Stimulated activated CD4-positive, alpha-beta T cell treated with anti-CD3 and anti-CD28 coated beads, Interleukin-15, amount 100 ng/mL, for 48 hours (primary cell): Measurements from ENCODE around the gene ARHGAP26.

Experiments used
- DNase-seq, 2 donors: peaks; one replicate each; pipeline ENCODE4 v3.0.0-alpha.2; 2020; ENCODE audit warnings: low read depth in 2 of 2

The ARHGAP26 gene

GRCh38 chr5:143161885-143162540, 391.8 kb downstream of the ARHGAP26 start:
- no peak for DNase-seq

DNA sequence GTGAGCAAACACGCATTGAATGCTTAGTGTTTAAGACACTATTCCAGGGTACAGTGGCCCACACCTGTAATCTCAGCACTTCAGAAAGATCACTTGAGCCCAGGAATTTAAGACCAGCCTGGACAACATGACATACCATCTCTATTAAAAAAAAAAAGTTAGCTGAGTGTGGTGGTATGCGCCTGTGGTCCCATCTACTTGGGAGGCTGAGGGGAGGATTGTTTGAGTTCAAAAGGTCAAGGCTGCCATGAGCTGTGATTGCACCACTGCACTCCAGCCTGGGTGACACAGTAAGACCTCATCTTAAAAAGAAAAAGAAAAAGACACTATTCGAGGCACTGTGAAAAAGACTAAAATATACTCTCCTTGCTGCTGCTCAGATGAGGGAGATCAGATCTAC, 392.6 kb downstream of the ARHGAP26 start:
- no peak for DNase-seq

- DNase-seq: no peak
Observed at GRCh38 chr5:143164557-143164956, 394.4 kb downstream of the ARHGAP26 start.

DNA sequence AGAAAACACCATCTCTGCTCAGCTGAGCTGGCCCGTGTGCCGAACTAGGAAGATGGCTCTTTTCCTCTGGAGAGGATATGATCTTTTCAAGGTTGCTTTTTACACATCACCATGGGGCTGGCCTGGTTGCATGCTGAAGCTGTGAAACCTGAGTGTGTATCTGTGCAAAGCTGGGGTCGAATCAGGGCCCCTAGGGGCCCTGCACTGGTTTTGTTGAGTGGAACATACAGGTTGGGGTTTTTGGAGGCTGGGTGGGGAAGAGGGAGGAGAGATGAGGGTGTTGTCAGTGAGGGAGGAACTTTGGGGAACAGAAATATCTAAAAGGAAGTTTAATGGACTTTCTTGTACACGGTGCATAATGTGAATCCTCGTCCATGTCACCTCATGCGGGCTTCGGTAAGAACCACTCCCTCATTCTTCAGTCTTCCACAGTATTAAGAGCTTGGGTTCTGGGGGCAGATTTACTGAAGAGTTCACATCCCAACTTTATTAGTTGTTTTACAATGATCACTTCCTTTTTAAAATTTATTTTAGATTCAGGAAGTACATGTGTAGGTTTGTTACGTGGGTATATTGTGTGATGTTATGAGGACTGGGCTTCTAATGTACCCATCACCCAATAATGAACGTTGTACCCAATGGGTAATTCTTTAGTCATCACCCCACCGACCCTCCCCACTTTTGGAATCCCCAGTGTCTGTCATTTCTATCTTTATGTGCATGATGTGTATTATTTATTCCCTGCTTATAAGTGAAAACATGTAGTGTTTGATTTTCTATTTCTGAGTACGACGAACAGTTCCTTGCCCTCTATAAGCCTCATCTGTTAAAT, 395.1 kb downstream of the ARHGAP26 start:
- DNase-seq: no peak

DNA sequence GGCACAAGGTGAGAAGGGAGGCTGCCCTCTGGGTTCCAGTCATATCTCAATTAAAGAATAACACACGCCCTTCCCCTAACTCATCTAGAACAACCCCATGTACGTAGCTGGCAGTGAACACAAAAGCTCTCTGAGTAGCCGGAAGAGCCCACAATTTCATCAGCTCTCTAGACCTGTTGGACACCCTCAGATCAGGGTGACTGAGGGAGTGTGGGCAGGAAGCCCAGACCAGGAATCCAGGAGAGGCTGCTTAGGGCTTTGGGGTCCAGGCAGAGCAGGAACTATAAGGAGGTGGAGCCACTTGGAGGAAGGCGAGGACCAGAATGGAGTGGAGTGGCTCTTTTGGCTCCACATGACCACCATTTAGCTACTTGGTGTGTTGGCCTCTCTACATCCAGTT, 395.9 kb downstream of the ARHGAP26 start:
- no peak for DNase-seq

- no peak for DNase-seq
Observed at GRCh38 chr5:143166661-143167420, 396.7 kb downstream of the ARHGAP26 start.

GRCh38 chr5:143168171-143168741, 398.1 kb downstream of the ARHGAP26 start:
- no peak for DNase-seq

- no peak for DNase-seq
Observed at GRCh38 chr5:143168921-143169810, 399.0 kb downstream of the ARHGAP26 start.

DNA sequence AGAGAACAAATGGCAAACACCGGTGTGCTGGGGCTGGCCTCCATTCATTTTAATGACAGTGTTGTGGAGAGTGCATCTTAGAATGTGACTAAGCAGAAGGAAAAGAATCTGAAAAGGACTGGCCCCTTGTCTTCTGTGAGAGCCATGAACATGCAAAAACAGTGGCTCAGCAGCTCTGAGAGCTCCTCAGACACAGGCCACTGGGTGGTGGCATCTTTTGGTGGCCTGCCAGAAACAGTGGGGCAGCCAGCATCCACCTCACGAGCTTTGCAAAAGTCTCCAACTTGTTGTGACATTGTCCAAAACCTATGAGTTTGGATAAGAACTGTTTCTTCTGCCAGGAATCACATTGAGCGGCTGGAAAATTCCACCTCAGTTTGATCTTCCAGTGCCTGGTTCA, 399.9 kb downstream of the ARHGAP26 start:
- DNase-seq: no peak

GRCh38 chr5:143170977-143171376, 400.8 kb downstream of the ARHGAP26 start:
- DNase-seq: no peak

DNA sequence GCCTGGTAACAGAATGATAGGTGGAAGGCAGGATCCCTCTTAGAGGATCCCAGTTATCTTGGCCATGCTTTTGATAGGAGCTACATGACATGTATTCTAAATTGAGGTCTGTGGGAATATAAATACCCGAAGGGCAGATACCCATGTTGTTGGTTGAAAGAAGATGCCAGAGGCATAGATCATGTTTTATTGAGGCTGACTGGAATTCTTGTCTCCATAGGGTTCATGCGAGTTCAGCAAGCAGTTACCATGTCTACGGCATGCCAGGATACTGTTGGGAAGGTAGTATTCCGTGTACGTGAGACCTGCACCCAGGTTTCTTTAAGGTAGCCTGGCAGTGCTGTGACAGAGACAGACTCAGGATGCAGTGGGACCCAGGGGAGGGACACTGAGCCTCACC, 402.6 kb downstream of the ARHGAP26 start:
- DNase-seq: no peak

- no peak for DNase-seq
Observed at GRCh38 chr5:143173139-143173889, 403.1 kb downstream of the ARHGAP26 start.

GRCh38 chr5:143174714-143175398, 404.7 kb downstream of the ARHGAP26 start:
- DNase-seq: no peak

DNA sequence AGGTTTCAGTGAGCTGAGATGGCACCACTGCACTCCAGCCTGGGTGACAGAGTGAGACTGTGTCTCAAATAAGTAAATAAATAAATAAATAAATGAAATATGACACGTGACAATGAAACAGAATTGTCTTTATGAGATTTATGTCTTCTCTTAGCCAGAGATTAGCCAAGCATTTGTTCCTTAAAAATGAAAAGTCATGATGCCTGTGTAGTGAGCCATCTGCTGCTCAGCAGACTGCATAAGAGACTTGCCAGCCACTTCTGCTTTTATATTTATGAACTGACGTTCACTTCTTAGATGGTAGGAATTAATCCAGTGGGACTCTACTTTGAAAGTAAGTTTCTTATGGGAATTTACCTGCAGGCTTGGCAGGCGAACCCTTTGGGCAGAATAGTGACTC, 405.9 kb downstream of the ARHGAP26 start:
- no peak for DNase-seq

GRCh38 chr5:143177263-143177983, 407.2 kb downstream of the ARHGAP26 start:
- no peak for DNase-seq

- DNase-seq: no peak
Observed at GRCh38 chr5:143179126-143179740, 409.1 kb downstream of the ARHGAP26 start.

- no peak for DNase-seq
Observed at GRCh38 chr5:143180751-143181150, 410.6 kb downstream of the ARHGAP26 start.

GRCh38 chr5:143181173-143181572, 411.0 kb downstream of the ARHGAP26 start:
- DNase-seq: no peak

- no peak for DNase-seq
Observed at GRCh38 chr5:143182106-143182505, 411.9 kb downstream of the ARHGAP26 start.
